HepG2 (cell line): ENCODE data around the gene FAH. TPM values are rescaled to one million over a fixed set of nuclear protein-coding genes. Genes with fewer than 3 reads are reported as not detected.

Source experiments
- GABPB1 ChIP-seq: IDR thresholded peaks from 2 replicates; pipeline ENCODE4 v1.6.1; 2016; ENCODE audit warnings: mild to moderate bottlenecking, missing genetic modification reagents, moderate library complexity, missing compliant biosample characterization
- JDP2 ChIP-seq: sonication (generic); formaldehyde crosslinking; IDR thresholded peaks from 2 replicates; pipeline ENCODE4 v1.8.1; 2022; ENCODE audit warnings: missing genetic modification reagents, borderline replicate concordance
- polyA plus RNA-seq, 8 experiments: library from polyadenylated mRNA; depleted of rRNA in 3 of 8; stranded (reverse) in 7 of 8; unstranded in 1 of 8; fragments of >200 nt; fragmentation: Illumina TruSeq in 4 of 8; extraction: Trizol in 4 of 8; gene quantifications; 2 replicates each; pipeline versions ENCODE4 v1.2.1 to v1.2.3, GENCODE V29; 2011 to 2016; ENCODE audit warnings: low read depth in 4 of 8, missing spikeins in 1 of 8, mixed read lengths in 1 of 8; ENCODE audit not compliant: insufficient read depth in 1 of 8
- total RNA-seq, 5 experiments: library from RNA; depleted of rRNA; stranded (reverse); fragments of >200 nt; fragmentation: Illumina TruSeq; extraction: Trizol; gene quantifications; 2 replicates each; pipeline ENCODE4 v1.2.3, GENCODE V29; 2016; ENCODE audit warnings: low read depth in 1 of 5
- TF ChIP-seq, protein P1 (sequence below): sonication (generic); formaldehyde crosslinking; IDR thresholded peaks from 2 replicates; pipeline ENCODE4 v1.9.0; 2021; ENCODE audit warnings: missing genetic modification reagents, borderline replicate concordance
- TF ChIP-seq, protein P2 (sequence below), 2 experiments: sonication (generic) in 1 of 2; formaldehyde crosslinking in 1 of 2; IDR thresholded peaks; 2 replicates each; pipeline versions ENCODE4 v1.6.1 to v1.9.0; 2014 to 2022; ENCODE audit warnings: antibody characterized with exemption in 1 of 2, borderline replicate concordance in 1 of 2, inconsistent platforms in 1 of 2, low read depth in 1 of 2, missing genetic modification reagents in 1 of 2

FAH gene
- total and polyA plus RNA-seq, 2 of the 13 experiments (the other 11 are each of a cell fraction or from before 2014, with no cell fraction given): 36.6 to 75.0 TPM

DNA sequence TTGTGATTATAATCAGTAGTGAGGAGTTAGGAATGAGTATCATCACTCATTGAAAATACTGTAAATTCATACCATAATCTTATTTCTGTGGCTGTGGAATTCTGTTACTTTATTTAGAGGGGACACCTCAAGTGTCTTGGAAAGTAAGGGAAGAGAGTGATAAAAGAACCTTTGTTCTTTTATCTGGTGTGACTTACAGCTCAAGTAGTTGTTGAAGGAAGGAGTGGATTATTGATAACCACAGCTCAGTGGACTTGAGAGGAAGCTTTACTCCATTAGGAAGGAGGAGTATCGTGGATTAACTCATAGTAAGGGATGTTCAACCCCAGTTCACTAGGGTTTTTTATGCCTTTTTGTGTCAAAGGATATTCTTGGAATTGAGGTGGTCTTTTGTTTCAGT lies 32.2 kb upstream of the FAH start (continued):
- TF ChIP-seq, protein P1, sequence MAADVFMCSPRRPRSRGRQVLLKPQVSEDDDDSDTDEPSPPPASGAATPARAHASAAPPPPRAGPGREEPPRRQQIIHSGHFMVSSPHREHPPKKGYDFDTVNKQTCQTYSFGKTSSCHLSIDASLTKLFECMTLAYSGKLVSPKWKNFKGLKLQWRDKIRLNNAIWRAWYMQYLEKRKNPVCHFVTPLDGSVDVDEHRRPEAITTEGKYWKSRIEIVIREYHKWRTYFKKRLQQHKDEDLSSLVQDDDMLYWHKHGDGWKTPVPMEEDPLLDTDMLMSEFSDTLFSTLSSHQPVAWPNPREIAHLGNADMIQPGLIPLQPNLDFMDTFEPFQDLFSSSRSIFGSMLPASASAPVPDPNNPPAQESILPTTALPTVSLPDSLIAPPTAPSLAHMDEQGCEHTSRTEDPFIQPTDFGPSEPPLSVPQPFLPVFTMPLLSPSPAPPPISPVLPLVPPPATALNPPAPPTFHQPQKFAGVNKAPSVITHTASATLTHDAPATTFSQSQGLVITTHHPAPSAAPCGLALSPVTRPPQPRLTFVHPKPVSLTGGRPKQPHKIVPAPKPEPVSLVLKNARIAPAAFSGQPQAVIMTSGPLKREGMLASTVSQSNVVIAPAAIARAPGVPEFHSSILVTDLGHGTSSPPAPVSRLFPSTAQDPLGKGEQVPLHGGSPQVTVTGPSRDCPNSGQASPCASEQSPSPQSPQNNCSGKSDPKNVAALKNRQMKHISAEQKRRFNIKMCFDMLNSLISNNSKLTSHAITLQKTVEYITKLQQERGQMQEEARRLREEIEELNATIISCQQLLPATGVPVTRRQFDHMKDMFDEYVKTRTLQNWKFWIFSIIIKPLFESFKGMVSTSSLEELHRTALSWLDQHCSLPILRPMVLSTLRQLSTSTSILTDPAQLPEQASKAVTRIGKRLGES (CRISPR knock-in tag): no peak
- TF ChIP-seq GABPB1 (CRISPR knock-in tag) (no peak), JDP2 (CRISPR knock-in tag) (no peak)
- TF ChIP-seq, protein P2, sequence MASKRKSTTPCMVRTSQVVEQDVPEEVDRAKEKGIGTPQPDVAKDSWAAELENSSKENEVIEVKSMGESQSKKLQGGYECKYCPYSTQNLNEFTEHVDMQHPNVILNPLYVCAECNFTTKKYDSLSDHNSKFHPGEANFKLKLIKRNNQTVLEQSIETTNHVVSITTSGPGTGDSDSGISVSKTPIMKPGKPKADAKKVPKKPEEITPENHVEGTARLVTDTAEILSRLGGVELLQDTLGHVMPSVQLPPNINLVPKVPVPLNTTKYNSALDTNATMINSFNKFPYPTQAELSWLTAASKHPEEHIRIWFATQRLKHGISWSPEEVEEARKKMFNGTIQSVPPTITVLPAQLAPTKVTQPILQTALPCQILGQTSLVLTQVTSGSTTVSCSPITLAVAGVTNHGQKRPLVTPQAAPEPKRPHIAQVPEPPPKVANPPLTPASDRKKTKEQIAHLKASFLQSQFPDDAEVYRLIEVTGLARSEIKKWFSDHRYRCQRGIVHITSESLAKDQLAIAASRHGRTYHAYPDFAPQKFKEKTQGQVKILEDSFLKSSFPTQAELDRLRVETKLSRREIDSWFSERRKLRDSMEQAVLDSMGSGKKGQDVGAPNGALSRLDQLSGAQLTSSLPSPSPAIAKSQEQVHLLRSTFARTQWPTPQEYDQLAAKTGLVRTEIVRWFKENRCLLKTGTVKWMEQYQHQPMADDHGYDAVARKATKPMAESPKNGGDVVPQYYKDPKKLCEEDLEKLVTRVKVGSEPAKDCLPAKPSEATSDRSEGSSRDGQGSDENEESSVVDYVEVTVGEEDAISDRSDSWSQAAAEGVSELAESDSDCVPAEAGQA (IDR thresholded peaks at IDR 0.05; ENCODE audit: low read depth): no peak
- TF ChIP-seq, protein P2 (CRISPR knock-in tag; IDR thresholded peaks at IDR 0.05; ENCODE audit: borderline replicate concordance): no peak
